ENCODE measurements around the gene HTR5A. TPM values are rescaled to one million over a fixed set of nuclear protein-coding genes. Genes with fewer than 3 reads are reported as not detected.
"Not testable (repeated sequence)": the region's sequence is repeated elsewhere in the genome, so short reads cannot be mapped to it uniquely, and the experiment has no call there.

HTR5A gene
- total RNA-seq (2014; rRNA removed; shearing (Covaris generic)), result not detected in 2 replicates

- DNase-seq (ENCODE audit: low spot score), result peak; percentile 77
These were observed at the start of gene HTR5A for GRCh38 chr7:155069992-155070751. Gene HTR5A, plus strand, starts transcription at chr7:155070324. Its CDS starts 576 bp downstream, at chr7:155070900.

- DNase-seq (ENCODE audit: low spot score), result no peak
These were observed 49.1 kb upstream of the HTR5A start for GRCh38 chr7:155020996-155021395.

GRCh38 chr7:155021699-155022145, 48.4 kb upstream of the HTR5A start:
- no peak for DNase-seq (ENCODE audit: low spot score)

- DNase-seq (ENCODE audit: low spot score), result no peak
These were observed 42.2 kb upstream of the HTR5A start for GRCh38 chr7:155027879-155028278.

- DNase-seq (ENCODE audit: low spot score), result no peak
These were observed 37.1 kb upstream of the HTR5A start for GRCh38 chr7:155032978-155033377.

- DNase-seq (ENCODE audit: low spot score), result not testable (repeated sequence)
These were observed 35.6 kb upstream of the HTR5A start for GRCh38 chr7:155034495-155034894.

GRCh38 chr7:155038335-155038734, 31.8 kb upstream of the HTR5A start:
- DNase-seq (ENCODE audit: low spot score), result no peak

- no peak for DNase-seq (ENCODE audit: low spot score)
These were observed 26.4 kb upstream of the HTR5A start for GRCh38 chr7:155043756-155044155.

GRCh38 chr7:155048006-155048405, 22.1 kb upstream of the HTR5A start:
- DNase-seq (ENCODE audit: low spot score), result no peak

GRCh38 chr7:155051355-155051754, 18.8 kb upstream of the HTR5A start:
- DNase-seq (ENCODE audit: low spot score), result no peak

GRCh38 chr7:155053002-155053401, 17.1 kb upstream of the HTR5A start:
- peak; percentile 25 for DNase-seq (ENCODE audit: low spot score)

- no peak for DNase-seq (ENCODE audit: low spot score)
These were observed 15.4 kb upstream of the HTR5A start for GRCh38 chr7:155054761-155055160.

- DNase-seq (ENCODE audit: low spot score), result no peak
These were observed 13.0 kb upstream of the HTR5A start for GRCh38 chr7:155057076-155057475.

- no peak for DNase-seq (ENCODE audit: low spot score)
These were observed 11.2 kb upstream of the HTR5A start for GRCh38 chr7:155058896-155059295.

- no peak for DNase-seq (ENCODE audit: low spot score)
These were observed 10.4 kb upstream of the HTR5A start for GRCh38 chr7:155059703-155060102.

GRCh38 chr7:155062411-155062810, 7.7 kb upstream of the HTR5A start:
- DNase-seq (ENCODE audit: low spot score), result no peak

- DNase-seq (ENCODE audit: low spot score), result no peak
These were observed 5.9 kb upstream of the HTR5A start for GRCh38 chr7:155064186-155064585.

GRCh38 chr7:155066417-155066950, 3.6 kb upstream of the HTR5A start:
- DNase-seq (ENCODE audit: low spot score), result peak; percentile 83

GRCh38 chr7:155071121-155071651, 1.1 kb downstream of the HTR5A start:
- DNase-seq (ENCODE audit: low spot score), result no peak

GRCh38 chr7:155071916-155072571, 1.9 kb downstream of the HTR5A start:
- DNase-seq (ENCODE audit: low spot score), result no peak

GRCh38 chr7:155073922-155074321, 3.8 kb downstream of the HTR5A start:
- DNase-seq (ENCODE audit: low spot score), result no peak

- no peak for DNase-seq (ENCODE audit: low spot score)
These were observed 13.9 kb downstream of the HTR5A start for GRCh38 chr7:155084021-155084420.

- no peak for DNase-seq (ENCODE audit: low spot score)
These were observed 14.8 kb downstream of the HTR5A start for GRCh38 chr7:155084969-155085368.

Measured in H4 (cell line).